ENCODE data around the gene RPS6KA2. TPM values are rescaled to one million over a fixed set of nuclear protein-coding genes. Genes with fewer than 3 reads are reported as not detected.

The RPS6KA2 gene
- total and polyA plus RNA-seq, 9 donors, result 24.4 to 75.5 (median 48.1) TPM

DNA sequence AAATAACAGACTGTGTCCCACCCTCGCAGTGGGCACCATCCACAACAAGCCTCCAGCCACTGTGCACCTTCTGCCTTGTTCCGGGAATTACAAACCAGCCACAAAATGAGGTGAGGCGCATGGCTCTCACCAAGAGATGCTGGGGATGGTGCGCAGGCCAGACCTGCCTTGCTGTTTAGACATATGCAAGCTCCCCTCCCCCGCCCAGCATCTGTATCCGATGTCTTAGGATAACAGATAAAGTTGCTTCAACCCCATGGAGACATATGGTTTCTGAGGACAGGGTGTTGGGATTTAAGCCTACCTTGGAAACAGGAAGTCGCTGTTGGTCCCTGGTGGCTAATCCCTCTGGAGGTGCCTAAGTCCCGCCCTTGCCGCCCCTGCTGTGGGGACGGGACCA is 194.0 kb downstream of the RPS6KA2 start:
- no peaks in the 10 kb centered on the region for H3K9me3 ChIP-seq
- no peak overlapping the region for H3K4me3 ChIP-seq
- TF ChIP-seq, protein P1, sequence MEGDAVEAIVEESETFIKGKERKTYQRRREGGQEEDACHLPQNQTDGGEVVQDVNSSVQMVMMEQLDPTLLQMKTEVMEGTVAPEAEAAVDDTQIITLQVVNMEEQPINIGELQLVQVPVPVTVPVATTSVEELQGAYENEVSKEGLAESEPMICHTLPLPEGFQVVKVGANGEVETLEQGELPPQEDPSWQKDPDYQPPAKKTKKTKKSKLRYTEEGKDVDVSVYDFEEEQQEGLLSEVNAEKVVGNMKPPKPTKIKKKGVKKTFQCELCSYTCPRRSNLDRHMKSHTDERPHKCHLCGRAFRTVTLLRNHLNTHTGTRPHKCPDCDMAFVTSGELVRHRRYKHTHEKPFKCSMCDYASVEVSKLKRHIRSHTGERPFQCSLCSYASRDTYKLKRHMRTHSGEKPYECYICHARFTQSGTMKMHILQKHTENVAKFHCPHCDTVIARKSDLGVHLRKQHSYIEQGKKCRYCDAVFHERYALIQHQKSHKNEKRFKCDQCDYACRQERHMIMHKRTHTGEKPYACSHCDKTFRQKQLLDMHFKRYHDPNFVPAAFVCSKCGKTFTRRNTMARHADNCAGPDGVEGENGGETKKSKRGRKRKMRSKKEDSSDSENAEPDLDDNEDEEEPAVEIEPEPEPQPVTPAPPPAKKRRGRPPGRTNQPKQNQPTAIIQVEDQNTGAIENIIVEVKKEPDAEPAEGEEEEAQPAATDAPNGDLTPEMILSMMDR (IDR thresholded peaks at IDR 0.05), result no peak
- TF ChIP-seq EP300 (IDR thresholded peaks at IDR 0.05), result no peak
- no peak for TF ChIP-seq POLR2A (IDR thresholded peaks at IDR 0.05)
- H3K4me1 ChIP-seq (ENCODE audit: insufficient read depth), result no peaks in the 10 kb centered on the region
- no peak overlapping the region for H3K27ac ChIP-seq
- 92 to 94% (median 93%) methylated on average over 10 of the region's 10 CpGs for WGBS, 3 donors
- no peak for DNase-seq
- intact Hi-C loops (cut with DNase I), result no loop called here
- no peaks in the 10 kb centered on the region for H3K27me3 ChIP-seq
- no peaks in the 10 kb centered on the region for H3K36me3 ChIP-seq

DNA sequence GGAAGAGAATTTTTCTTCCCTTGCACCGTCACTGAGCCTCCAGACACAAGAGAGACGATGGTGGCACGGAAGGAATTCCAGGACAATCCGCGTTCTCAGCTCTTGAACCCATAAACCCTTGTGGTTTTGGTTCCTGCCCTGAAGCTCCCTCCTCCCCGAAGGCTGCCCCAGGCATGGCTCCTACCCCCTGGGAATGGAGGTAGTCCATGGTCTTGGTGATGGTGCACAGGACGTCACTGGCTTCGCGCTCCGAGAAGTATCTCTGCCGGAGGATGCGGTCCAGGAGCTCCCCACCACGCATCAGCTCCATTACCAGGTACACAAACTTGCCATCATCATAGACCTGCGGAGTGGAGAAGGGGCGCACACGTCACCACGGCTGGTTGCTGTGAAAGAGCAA is 196.8 kb downstream of the RPS6KA2 start:
- Histone ChIP-seq H3K27me3 (no peaks in the 10 kb centered on the region), H3K9me3 (no peaks in the 10 kb centered on the region), H3K27ac (no peak overlapping the region), H3K36me3 (no peaks in the 10 kb centered on the region), H3K4me3 (no peak overlapping the region), H3K4me1 (ENCODE audit: insufficient read depth) (no peaks in the 10 kb centered on the region)
- intact Hi-C loops (cut with DNase I), result no loop called here
- no peak for DNase-seq
- no peak for TF ChIP-seq EP300 (IDR thresholded peaks at IDR 0.05)
- TF ChIP-seq, protein P1 (IDR thresholded peaks at IDR 0.05), result no peak
- WGBS, 3 donors, result 95 to 96% (median 96%) methylated on average over 17 of the region's 17 CpGs

DNA sequence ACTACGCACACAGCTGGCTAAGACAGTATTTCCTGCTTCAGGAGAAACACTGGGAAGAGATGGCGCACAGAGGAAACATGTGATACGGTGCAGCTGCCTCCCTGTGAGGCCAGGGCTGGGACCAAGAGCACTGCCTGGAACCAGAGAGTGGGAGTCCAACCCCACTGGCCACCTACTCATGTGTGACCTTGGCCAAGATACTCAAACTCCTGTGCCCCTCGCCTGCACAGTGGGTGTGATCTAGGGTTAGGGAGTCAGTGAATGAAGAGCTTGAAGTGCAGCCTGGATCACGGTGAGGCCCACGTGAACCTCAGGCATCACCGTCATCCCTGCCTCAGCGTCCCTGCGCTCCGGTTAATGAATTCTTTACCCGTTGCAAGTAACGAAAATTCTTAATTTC is 202.6 kb downstream of the RPS6KA2 start:
- Histone ChIP-seq H3K4me1 (ENCODE audit: insufficient read depth) (no peaks in the 10 kb centered on the region), H3K27ac (no peak overlapping the region), H3K27me3 (no peaks in the 10 kb centered on the region), H3K9me3 (no peaks in the 10 kb centered on the region), H3K4me3 (no peak overlapping the region), H3K36me3 (no peaks in the 10 kb centered on the region)
- intact Hi-C loops (cut with DNase I), result no loop called here
- TF ChIP-seq, protein P1 (IDR thresholded peaks at IDR 0.05), result no peak
- TF ChIP-seq EP300 (IDR thresholded peaks at IDR 0.05), result no peak
- TF ChIP-seq POLR2A (IDR thresholded peaks at IDR 0.05), result no peak
- WGBS, 3 donors, result 89 to 91% (median 89%) methylated on average over 12 of the region's 12 CpGs
- no peak for DNase-seq

DNA sequence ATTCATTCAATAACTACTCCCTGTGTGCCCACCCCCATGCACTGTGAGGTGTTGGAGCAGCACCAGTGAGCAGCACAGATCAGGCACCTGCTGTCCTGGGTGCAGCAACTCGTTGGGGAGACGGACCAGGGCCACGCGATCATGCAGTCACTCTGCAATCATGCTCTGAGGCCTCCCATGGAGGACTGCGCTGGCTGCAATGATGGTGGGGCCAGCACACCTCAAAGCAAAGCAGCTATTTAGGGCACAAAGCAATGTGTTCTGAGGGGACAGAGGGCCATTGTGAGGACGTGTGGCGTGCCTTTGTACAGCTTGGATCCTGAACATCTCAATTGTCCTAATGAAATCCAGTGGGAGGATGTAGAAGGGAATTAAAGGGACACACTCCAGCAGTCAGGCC is 203.3 kb downstream of the RPS6KA2 start:
- Histone ChIP-seq H3K27ac (no peak overlapping the region), H3K4me1 (ENCODE audit: insufficient read depth) (no peaks in the 10 kb centered on the region), H3K4me3 (no peak overlapping the region), H3K27me3 (no peaks in the 10 kb centered on the region), H3K36me3 (no peaks in the 10 kb centered on the region), H3K9me3 (no peaks in the 10 kb centered on the region)
- intact Hi-C loops (cut with DNase I), result no loop called here
- WGBS, 3 donors, result 88 to 93% (median 90%) methylated on average over 7 of the region's 7 CpGs
- TF ChIP-seq, protein P1 (IDR thresholded peaks at IDR 0.05), result no peak
- TF ChIP-seq POLR2A (IDR thresholded peaks at IDR 0.05), result no peak
- TF ChIP-seq EP300 (IDR thresholded peaks at IDR 0.05), result no peak
- no peak for DNase-seq
